Measurements from ENCODE around the gene CCT6B.

Gene CCT6B

DNA sequence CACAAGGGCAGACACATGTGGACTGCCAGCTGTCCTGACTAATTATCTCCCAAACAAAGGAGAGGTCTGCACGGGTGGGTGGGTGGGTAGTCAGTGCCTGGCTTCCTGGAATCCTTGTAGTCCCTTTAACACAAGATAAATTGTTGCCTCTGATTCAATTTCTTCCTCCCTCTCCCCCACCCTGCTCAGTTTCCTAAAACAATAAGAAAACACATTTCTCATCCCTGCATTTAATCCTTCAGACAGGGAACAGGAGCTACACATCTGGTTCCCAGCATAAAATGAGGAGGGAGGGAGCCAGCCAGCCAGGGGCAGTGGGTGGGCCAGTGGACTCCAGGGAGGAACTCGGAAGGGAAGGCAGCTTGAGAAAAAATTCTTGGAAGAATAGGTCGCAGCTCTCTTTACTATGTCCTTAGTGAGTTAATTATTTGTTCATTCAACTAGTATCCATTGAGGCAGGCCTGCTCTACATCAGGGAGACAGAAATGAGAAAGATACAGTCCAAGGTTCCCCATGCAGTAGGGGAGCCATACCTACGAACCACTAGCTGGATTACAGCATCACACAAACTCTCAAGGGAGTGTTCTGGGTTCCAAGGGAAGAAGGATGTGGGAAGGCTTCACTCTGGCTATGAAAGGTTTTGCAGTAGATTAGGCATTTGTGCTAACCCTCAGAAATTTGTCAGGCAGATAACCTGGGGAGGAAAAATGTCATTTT is 58.3 kb downstream of the CCT6B start:
- no peak overlapping the region for H2AFZ ChIP-seq (ENCODE audit: low read depth)
- H3K4me2 ChIP-seq, result no peak overlapping the region
- H4K20me1 ChIP-seq (ENCODE audit: insufficient read depth), result no peaks in the 10 kb centered on the region
- TF ChIP-seq, protein P1, sequence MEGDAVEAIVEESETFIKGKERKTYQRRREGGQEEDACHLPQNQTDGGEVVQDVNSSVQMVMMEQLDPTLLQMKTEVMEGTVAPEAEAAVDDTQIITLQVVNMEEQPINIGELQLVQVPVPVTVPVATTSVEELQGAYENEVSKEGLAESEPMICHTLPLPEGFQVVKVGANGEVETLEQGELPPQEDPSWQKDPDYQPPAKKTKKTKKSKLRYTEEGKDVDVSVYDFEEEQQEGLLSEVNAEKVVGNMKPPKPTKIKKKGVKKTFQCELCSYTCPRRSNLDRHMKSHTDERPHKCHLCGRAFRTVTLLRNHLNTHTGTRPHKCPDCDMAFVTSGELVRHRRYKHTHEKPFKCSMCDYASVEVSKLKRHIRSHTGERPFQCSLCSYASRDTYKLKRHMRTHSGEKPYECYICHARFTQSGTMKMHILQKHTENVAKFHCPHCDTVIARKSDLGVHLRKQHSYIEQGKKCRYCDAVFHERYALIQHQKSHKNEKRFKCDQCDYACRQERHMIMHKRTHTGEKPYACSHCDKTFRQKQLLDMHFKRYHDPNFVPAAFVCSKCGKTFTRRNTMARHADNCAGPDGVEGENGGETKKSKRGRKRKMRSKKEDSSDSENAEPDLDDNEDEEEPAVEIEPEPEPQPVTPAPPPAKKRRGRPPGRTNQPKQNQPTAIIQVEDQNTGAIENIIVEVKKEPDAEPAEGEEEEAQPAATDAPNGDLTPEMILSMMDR (conservative IDR thresholded peaks at IDR 0.05; ENCODE audit: low read depth, low read length), result no peak
- no peaks in the 10 kb centered on the region for H3K79me2 ChIP-seq (ENCODE audit: insufficient read depth, low read depth)
- peaks cover 29% of the 10 kb centered on the region for H3K4me1 ChIP-seq (ENCODE audit: low read depth, poor library complexity, severe bottlenecking)
- H3K36me3 ChIP-seq (ENCODE audit: insufficient read depth), result no peaks in the 10 kb centered on the region
- H3K27me3 ChIP-seq (ENCODE audit: insufficient read depth, low read depth), result no peaks in the 10 kb centered on the region
- no peak overlapping the region for H3K9ac ChIP-seq
- no peak overlapping the region for H3K27ac ChIP-seq
- H3K4me3 ChIP-seq (IDR thresholded peaks at IDR 0.05; ENCODE audit: insufficient read depth, low read depth, low read length), result no peak overlapping the region

DNA sequence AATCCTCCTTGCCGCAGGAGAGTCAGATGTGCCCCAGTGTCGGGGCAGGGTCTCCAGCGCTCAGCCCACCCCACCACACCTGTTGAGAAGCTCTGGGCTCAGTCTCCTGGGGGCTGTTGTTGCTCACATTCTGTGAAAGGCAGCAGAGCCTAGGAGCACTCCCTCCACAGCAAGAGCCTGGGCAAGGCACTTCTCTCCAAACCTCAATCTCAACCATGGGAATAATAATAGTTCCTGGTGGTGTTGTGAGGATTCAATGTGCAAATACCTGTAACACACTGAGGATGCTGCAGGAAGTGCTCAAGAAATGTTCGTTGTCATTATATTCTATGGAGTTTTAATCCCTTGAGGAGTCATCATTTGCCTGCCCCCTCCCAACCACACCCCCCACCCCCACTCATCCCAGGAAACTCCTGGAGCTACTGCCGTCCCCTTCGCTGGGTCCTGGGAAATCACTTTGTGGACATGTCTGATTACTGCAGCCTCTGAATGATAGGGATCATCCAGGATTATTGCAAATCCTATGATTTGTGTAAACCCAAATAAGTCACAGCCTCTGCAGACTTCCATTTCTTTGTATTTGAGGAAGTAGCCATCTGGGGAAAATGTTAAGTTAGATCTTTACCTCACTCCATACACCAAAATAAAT is 61.5 kb downstream of the CCT6B start:
- Histone ChIP-seq H3K4me2 (no peak overlapping the region), H3K4me1 (ENCODE audit: low read depth, poor library complexity, severe bottlenecking) (peaks cover 8% of the 10 kb centered on the region), H3K4me3 (IDR thresholded peaks at IDR 0.05; ENCODE audit: insufficient read depth, low read depth, low read length) (no peak overlapping the region), H3K27ac (no peak overlapping the region), H3K9ac (no peak overlapping the region), H4K20me1 (ENCODE audit: insufficient read depth) (no peaks in the 10 kb centered on the region), H2AFZ (ENCODE audit: low read depth) (no peak overlapping the region), H3K36me3 (ENCODE audit: insufficient read depth) (no peaks in the 10 kb centered on the region), H3K27me3 (ENCODE audit: insufficient read depth, low read depth) (no peaks in the 10 kb centered on the region; the same call in 1 of the 2 replicates), H3K79me2 (ENCODE audit: insufficient read depth, low read depth) (no peaks in the 10 kb centered on the region)
- TF ChIP-seq, protein P1 (conservative IDR thresholded peaks at IDR 0.05; ENCODE audit: low read depth, low read length), result no peak

DNA sequence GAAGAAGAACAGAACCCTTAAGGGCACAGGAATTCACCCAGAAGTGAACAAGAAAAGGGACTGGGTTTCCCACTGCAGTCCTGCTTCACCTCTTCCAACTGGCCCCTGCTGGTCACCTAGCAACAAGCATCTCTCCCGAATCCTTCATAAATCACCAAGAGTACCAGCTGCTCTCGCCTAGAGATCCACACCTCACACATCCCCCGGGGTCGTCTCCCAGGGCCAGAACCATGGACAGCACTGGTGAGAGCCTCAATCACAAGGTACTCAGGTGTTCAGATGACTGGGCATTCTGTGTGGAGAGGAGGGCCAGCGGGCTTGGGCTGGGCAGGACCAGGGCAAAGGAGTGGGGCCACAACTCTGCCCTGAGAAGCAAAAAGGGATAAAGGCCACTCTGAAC is 65.9 kb downstream of the CCT6B start:
- H3K79me2 ChIP-seq (ENCODE audit: insufficient read depth, low read depth), result no peaks in the 10 kb centered on the region
- H3K27ac ChIP-seq, result no peak overlapping the region
- no peak overlapping the region for H3K4me2 ChIP-seq
- H3K36me3 ChIP-seq (ENCODE audit: insufficient read depth), result no peaks in the 10 kb centered on the region
- H3K4me3 ChIP-seq (IDR thresholded peaks at IDR 0.05; ENCODE audit: insufficient read depth, low read depth, low read length), result no peak overlapping the region
- H3K9ac ChIP-seq, result no peak overlapping the region
- H4K20me1 ChIP-seq (ENCODE audit: insufficient read depth), result no peaks in the 10 kb centered on the region
- TF ChIP-seq, protein P1 (conservative IDR thresholded peaks at IDR 0.05; ENCODE audit: low read depth, low read length), result no peak
- no peak overlapping the region for H2AFZ ChIP-seq (ENCODE audit: low read depth)
- no peaks in the 10 kb centered on the region; the same call in 1 of the 2 replicates for H3K27me3 ChIP-seq (ENCODE audit: insufficient read depth, low read depth)
- no peaks in the 10 kb centered on the region for H3K4me1 ChIP-seq (ENCODE audit: low read depth, poor library complexity, severe bottlenecking)

DNA sequence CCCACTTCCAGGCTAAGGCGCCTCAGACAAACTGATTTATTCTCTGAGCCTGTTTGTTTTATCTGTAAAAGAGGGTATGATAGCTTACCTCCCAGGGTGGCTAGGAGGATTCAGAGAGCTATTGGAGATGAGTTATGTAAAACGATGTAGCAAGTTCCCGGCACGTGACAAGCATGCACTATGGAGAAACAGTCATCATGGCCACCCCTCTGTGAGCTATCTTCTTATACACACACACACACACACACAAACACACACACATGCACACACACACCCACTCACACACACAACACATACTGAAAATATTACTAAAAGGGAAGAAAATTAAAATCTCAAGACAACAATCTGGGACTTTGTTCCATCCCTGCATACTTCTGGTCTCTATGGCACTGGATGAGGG is 66.3 kb downstream of the CCT6B start:
- no peak overlapping the region for H3K9ac ChIP-seq
- H3K4me2 ChIP-seq, result no peak overlapping the region
- no peak overlapping the region for H3K27ac ChIP-seq
- H3K4me1 ChIP-seq (ENCODE audit: low read depth, poor library complexity, severe bottlenecking), result no peaks in the 10 kb centered on the region
- no peaks in the 10 kb centered on the region for H4K20me1 ChIP-seq (ENCODE audit: insufficient read depth)
- no peak overlapping the region for H2AFZ ChIP-seq (ENCODE audit: low read depth)
- no peaks in the 10 kb centered on the region for H3K36me3 ChIP-seq (ENCODE audit: insufficient read depth)
- TF ChIP-seq, protein P1 (conservative IDR thresholded peaks at IDR 0.05; ENCODE audit: low read depth, low read length), result no peak
- no peaks in the 10 kb centered on the region; the same call in 1 of the 2 replicates for H3K27me3 ChIP-seq (ENCODE audit: insufficient read depth, low read depth)
- H3K79me2 ChIP-seq (ENCODE audit: insufficient read depth, low read depth), result no peaks in the 10 kb centered on the region
- H3K4me3 ChIP-seq (IDR thresholded peaks at IDR 0.05; ENCODE audit: insufficient read depth, low read depth, low read length), result no peak overlapping the region
